IPS DF 6.9 (cell line): ENCODE results near the gene PCNX1.
A peak's percentile ranks its signal among the peaks of the same experiment; 100 is the strongest.

Experiments
- DNase-seq: peaks from one replicate; pipeline ENCODE4 v3.0.0-alpha.2; 2013; ENCODE audit warnings: low read depth, low spot score
- H3K27ac ChIP-seq: one replicate; pipeline ENCODE4 v1.5.1; 2013; ENCODE audit warnings: low read length, control low read depth
- H3K27me3 ChIP-seq: 2 replicates; pipeline ENCODE4 v1.6.1; 2013; ENCODE audit warnings: mild to moderate bottlenecking, low read length; ENCODE audit not compliant: control insufficient read depth, insufficient read depth
- H3K36me3 ChIP-seq: 2 replicates; pipeline ENCODE4 v1.6.1; 2013; ENCODE audit warnings: low read length; ENCODE audit not compliant: control insufficient read depth, insufficient read depth
- H3K4me1 ChIP-seq: 2 replicates; pipeline ENCODE4 v1.6.1; 2013; ENCODE audit warnings: low read length; ENCODE audit not compliant: control insufficient read depth, insufficient read depth
- H3K4me3 ChIP-seq: 2 replicates; pipeline ENCODE4 v1.5.1; 2013; ENCODE audit warnings: mild to moderate bottlenecking, low read length
- H3K9me3 ChIP-seq: 2 replicates; pipeline ENCODE4 v1.6.1; 2013; ENCODE audit warnings: low read length, inconsistent platforms; ENCODE audit not compliant: control insufficient read depth, insufficient read depth
- WGBS: extraction: QIAGEN DNeasy Blood & Tissue Kit; methylation state at CpG from one replicate; pipeline ENCODE4 v1.1.7; 2013; ENCODE audit warnings: mixed read lengths, missing lambda C conversion rate; ENCODE audit not compliant: insufficient read length, insufficient coverage; 5-methylcytosine and 5-hydroxymethylcytosine counted together

The PCNX1 gene

DNA sequence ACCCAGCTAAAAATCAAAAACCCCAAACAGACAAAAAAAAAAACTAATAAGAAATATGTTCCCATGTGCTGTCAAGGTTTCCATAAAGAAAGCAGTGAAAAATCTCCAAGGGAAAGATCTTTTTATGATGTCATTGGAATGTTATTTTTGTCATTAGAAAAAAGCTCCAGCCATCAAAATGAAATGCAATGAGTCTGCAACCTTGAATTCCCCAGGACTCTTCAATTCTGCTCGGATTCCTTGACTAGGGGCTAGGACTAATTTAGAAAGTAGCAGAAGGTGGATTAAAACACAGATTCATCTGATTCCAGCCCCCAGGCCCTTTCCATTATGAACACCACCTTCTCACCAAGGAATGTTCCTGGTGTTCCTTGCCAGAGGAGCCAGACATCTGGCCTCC lies 6.0 kb upstream of the PCNX1 start:
- H3K27ac ChIP-seq = no peak overlapping the region
- no CpG with 5 or more reads among the region's 1 CpG for WGBS
- H3K4me3 ChIP-seq = no peak overlapping the region
- no peaks in the 10 kb centered on the region for H3K27me3 ChIP-seq
- H3K9me3 ChIP-seq = no peaks in the 10 kb centered on the region
- no peaks in the 10 kb centered on the region for H3K4me1 ChIP-seq
- H3K36me3 ChIP-seq = no peaks in the 10 kb centered on the region
- no peak for DNase-seq

DNA sequence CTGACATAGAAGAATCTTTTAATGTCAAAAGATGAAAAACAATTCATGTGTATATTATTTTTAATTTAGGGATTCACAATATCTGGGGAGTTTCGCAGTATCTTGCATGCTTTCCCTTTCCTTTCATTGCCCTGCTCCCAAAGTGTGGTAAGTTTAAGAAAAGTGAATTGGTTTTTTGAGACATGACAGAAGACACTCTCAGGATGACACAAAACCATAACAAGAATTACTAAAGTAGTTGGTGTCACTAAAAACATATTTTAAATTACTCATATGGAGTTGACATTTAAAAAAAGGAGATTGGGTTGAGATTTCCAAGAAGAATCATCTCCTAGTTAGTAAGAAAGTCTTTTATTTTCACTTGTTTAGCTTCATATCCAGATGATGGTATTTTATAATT lies 5.1 kb upstream of the PCNX1 start:
- Histone ChIP-seq H3K4me3 (no peak overlapping the region), H3K27me3 (no peaks in the 10 kb centered on the region), H3K27ac (no peak overlapping the region), H3K36me3 (no peaks in the 10 kb centered on the region), H3K9me3 (no peaks in the 10 kb centered on the region), H3K4me1 (no peaks in the 10 kb centered on the region)
- no CpG with 5 or more reads among the region's 1 CpG for WGBS
- DNase-seq = no peak

GRCh38 chr14:70904373-70904772 lies 2.9 kb upstream of the PCNX1 start:
- no CpG with 5 or more reads among the region's 2 CpGs for WGBS

GRCh38 chr14:70905301-70905700 lies 2.0 kb upstream of the PCNX1 start:
- WGBS = no CpG with 5 or more reads among the region's 9 CpGs
- no peaks in the 10 kb centered on the region for H3K27me3 ChIP-seq
- H3K9me3 ChIP-seq = no peaks in the 10 kb centered on the region
- no peak overlapping the region for H3K27ac ChIP-seq
- no peak overlapping the region for H3K4me3 ChIP-seq
- no peak for DNase-seq
- H3K4me1 ChIP-seq = peaks cover 2% of the 10 kb centered on the region; the same call in 1 of the 2 replicates
- H3K36me3 ChIP-seq = no peaks in the 10 kb centered on the region; the same call in 1 of the 2 replicates

More at GRCh38 chr14:70904373-70904772, 2.9 kb upstream of the PCNX1 start:
- Histone ChIP-seq H3K27me3 (no peaks in the 10 kb centered on the region), H3K36me3 (no peaks in the 10 kb centered on the region; the same call in 1 of the 2 replicates), H3K27ac (no peak overlapping the region), H3K9me3 (no peaks in the 10 kb centered on the region), H3K4me3 (no peak overlapping the region), H3K4me1 (no peaks in the 10 kb centered on the region)
- no peak for DNase-seq

- no CpG with 5 or more reads among the region's 9 CpGs for WGBS
- DNase-seq = no peak
- H3K4me3 ChIP-seq = peak overlapping the region; percentile 31; the same call in 1 of the 2 replicates
- no peak overlapping the region for H3K27ac ChIP-seq
- no peaks in the 10 kb centered on the region for H3K9me3 ChIP-seq
- H3K36me3 ChIP-seq = no peaks in the 10 kb centered on the region; the same call in 1 of the 2 replicates
- no peaks in the 10 kb centered on the region for H3K27me3 ChIP-seq
- H3K4me1 ChIP-seq = peaks cover 3% of the 10 kb centered on the region; the same call in 1 of the 2 replicates
These were observed 475 bp upstream of the PCNX1 start for GRCh38 chr14:70906793-70907175.

- WGBS = no CpG with 5 or more reads among the region's 87 CpGs
- Histone ChIP-seq H3K4me1 (peaks cover 3% of the 10 kb centered on the region; the same call in 1 of the 2 replicates), H3K9me3 (no peaks in the 10 kb centered on the region), H3K4me3 (peak overlapping the region; percentile 98), H3K36me3 (no peaks in the 10 kb centered on the region; the same call in 1 of the 2 replicates), H3K27me3 (no peaks in the 10 kb centered on the region), H3K27ac (no peak overlapping the region)
- DNase-seq = peak; percentile 45
These were observed 1.0 kb downstream of the PCNX1 start for GRCh38 chr14:70907996-70908934.

GRCh38 chr14:70908935-70909641 lies 1.8 kb downstream of the PCNX1 start:
- DNase-seq = no peak
- no peaks in the 10 kb centered on the region for H3K9me3 ChIP-seq
- WGBS = no CpG with 5 or more reads among the region's 4 CpGs
- H3K27me3 ChIP-seq = no peaks in the 10 kb centered on the region
- peak overlapping the region; percentile 98; the same call in 1 of the 2 replicates for H3K4me3 ChIP-seq
- peaks cover 3% of the 10 kb centered on the region; the same call in 1 of the 2 replicates for H3K4me1 ChIP-seq
- H3K27ac ChIP-seq = no peak overlapping the region
- H3K36me3 ChIP-seq = no peaks in the 10 kb centered on the region; the same call in 1 of the 2 replicates

GRCh38 chr14:70909733-70910614 lies 2.7 kb downstream of the PCNX1 start:
- Histone ChIP-seq H3K36me3 (no peaks in the 10 kb centered on the region; the same call in 1 of the 2 replicates), H3K27me3 (no peaks in the 10 kb centered on the region), H3K9me3 (no peaks in the 10 kb centered on the region), H3K27ac (no peak overlapping the region), H3K4me1 (peaks cover 3% of the 10 kb centered on the region; the same call in 1 of the 2 replicates), H3K4me3 (no peak overlapping the region)
- WGBS = no CpG with 5 or more reads among the region's 10 CpGs
- no peak for DNase-seq

GRCh38 chr14:70915415-70915814 lies 8.2 kb downstream of the PCNX1 start:
- no peaks in the 10 kb centered on the region for H3K9me3 ChIP-seq
- H3K27ac ChIP-seq = no peak overlapping the region
- H3K36me3 ChIP-seq = no peaks in the 10 kb centered on the region
- H3K27me3 ChIP-seq = no peaks in the 10 kb centered on the region
- no peaks in the 10 kb centered on the region; the same call in 1 of the 2 replicates for H3K4me1 ChIP-seq
- no peak for DNase-seq
- no peak overlapping the region for H3K4me3 ChIP-seq

DNA sequence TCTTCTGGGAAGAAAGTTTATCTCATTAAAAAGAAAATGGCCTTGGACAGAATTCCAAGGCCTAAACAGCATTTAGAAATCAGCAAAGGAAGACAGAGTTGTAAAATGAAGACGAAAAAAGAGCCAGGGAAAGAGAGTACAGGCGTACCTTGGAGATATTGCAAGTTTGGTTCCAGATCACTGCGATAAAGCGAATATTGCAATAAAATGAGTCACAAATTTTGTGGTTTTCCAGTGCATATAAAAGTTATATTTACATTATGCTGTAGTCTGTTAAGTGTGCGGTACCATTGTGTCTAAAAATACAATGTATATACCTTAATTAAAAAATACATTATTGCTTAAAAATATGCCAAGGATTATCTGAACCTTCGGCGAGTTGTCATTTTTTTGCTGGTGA lies 9.0 kb downstream of the PCNX1 start:
- no CpG with 5 or more reads among the region's 7 CpGs for WGBS

More for the DNA sequence above, 9.0 kb downstream of the PCNX1 start:
- H3K4me3 ChIP-seq = no peak overlapping the region
- H3K9me3 ChIP-seq = no peaks in the 10 kb centered on the region
- H3K36me3 ChIP-seq = no peaks in the 10 kb centered on the region
- no peaks in the 10 kb centered on the region for H3K27me3 ChIP-seq
- no peak overlapping the region for H3K27ac ChIP-seq
- H3K4me1 ChIP-seq = no peaks in the 10 kb centered on the region; the same call in 1 of the 2 replicates
- no peak for DNase-seq
